Mucosa of rectum (tissue), 2 donors: ENCODE results near the gene WDR53.
"Not testable (repeated sequence)": the region's sequence is repeated elsewhere in the genome, so short reads cannot be mapped to it uniquely, and the experiment has no call there.

Source experiments
- H3K27ac ChIP-seq, 2 donors: one replicate each; pipeline ENCODE4 v1.7.0; 2013; ENCODE audit warnings: inconsistent platforms in 2 of 2, low read depth in 2 of 2, low read length in 2 of 2
- H3K27me3 ChIP-seq, 2 donors: one replicate each; pipeline ENCODE4 v1.7.0; 2013; ENCODE audit warnings: low read length in 2 of 2; ENCODE audit not compliant: control insufficient read depth in 2 of 2, insufficient read depth in 2 of 2
- H3K36me3 ChIP-seq, 2 donors: one replicate each; pipeline ENCODE4 v1.7.0; 2013; ENCODE audit warnings: low read length in 2 of 2; ENCODE audit not compliant: control insufficient read depth in 2 of 2, insufficient read depth in 2 of 2
- H3K4me1 ChIP-seq, 2 donors: one replicate each; pipeline ENCODE4 v1.7.0; 2013; ENCODE audit warnings: low read length in 2 of 2, mild to moderate bottlenecking in 1 of 2; ENCODE audit not compliant: control insufficient read depth in 2 of 2, insufficient read depth in 2 of 2
- H3K4me3 ChIP-seq, 2 donors: one replicate each; pipeline ENCODE4 v1.7.0; 2013; ENCODE audit warnings: low read length in 2 of 2
- H3K9ac ChIP-seq, 2 donors: one replicate each; pipeline ENCODE4 v1.7.0; 2013; ENCODE audit warnings: low read length in 2 of 2, low read depth in 1 of 2, mild to moderate bottlenecking in 1 of 2
- H3K9me3 ChIP-seq, 2 donors: one replicate each; pipeline ENCODE4 v1.7.0; 2013; ENCODE audit warnings: low read length in 2 of 2; ENCODE audit not compliant: control insufficient read depth in 2 of 2
- donor health status: healthy.
- donor health status: Normal muscosa, but diverticular disease.

WDR53 gene

GRCh38 chr3:196511108-196511507 lies 57.2 kb downstream of the WDR53 start:
- H3K27me3 ChIP-seq, H3K36me3 ChIP-seq, H3K4me3 ChIP-seq, H3K9me3 ChIP-seq, H3K9ac ChIP-seq, H3K27ac ChIP-seq, H3K4me1 ChIP-seq: not testable (repeated sequence)

- Histone ChIP-seq H3K9ac (no peak overlapping the region), H3K27me3 (no peaks in the 10 kb centered on the region), H3K4me1 (peaks cover 0 to under 1% of the 10 kb centered on the region in 2 donors), H3K27ac (no peak overlapping the region), H3K9me3 (no peaks in the 10 kb centered on the region), H3K36me3 (no peaks in the 10 kb centered on the region), H3K4me3 (no peak overlapping the region)
Observed at GRCh38 chr3:196506687-196507086, 61.7 kb downstream of the WDR53 start.

DNA sequence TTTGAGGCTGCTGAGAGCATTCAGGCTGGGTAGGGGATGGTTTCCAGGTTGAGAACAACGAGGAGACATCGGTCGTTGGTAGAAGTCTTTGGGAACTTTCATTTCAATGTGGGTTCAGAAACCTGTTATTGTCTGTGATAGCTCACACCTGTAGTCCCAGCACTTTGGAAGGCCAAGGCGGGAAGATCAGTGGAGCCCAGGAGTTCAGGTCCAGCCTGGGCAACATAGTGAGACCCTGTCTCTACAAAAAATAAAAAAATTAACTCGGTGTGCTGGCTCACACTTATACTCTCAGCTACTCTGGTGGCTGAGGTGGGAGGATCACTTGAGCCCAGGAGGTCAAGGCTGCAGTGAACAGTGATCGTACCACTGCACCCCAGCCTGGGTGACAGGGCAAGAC lies 63.8 kb downstream of the WDR53 start:
- Histone ChIP-seq H3K36me3 (peaks cover 0 to 3% of the 10 kb centered on the region in 2 donors), H3K27ac (no peak overlapping the region), H3K9me3 (no peaks in the 10 kb centered on the region), H3K4me3 (no peak overlapping the region), H3K27me3 (no peaks in the 10 kb centered on the region), H3K9ac (no peak overlapping the region), H3K4me1 (peaks cover 0 to 10% of the 10 kb centered on the region in 2 donors)
